ENCODE results near the gene DNPEP. TPM values are rescaled to one million over a fixed set of nuclear protein-coding genes. Genes with fewer than 3 reads are reported as not detected.

The DNPEP gene
- total RNA-seq, 1 donor from 2014 or later: 69.9 TPM

DNA sequence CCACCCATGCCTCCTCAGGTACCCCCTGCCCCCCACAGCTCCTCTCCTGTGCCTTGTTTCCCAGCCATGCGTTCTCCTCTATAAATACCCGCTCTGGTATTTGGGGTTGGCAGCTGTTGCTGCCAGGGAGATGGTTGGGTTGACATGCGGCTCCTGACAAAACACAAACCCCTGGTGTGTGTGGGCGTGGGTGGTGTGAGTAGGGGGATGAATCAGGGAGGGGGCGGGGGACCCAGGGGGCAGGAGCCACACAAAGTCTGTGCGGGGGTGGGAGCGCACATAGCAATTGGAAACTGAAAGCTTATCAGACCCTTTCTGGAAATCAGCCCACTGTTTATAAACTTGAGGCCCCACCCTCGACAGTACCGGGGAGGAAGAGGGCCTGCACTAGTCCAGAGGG lies 29.7 kb upstream of the DNPEP start:
- no peak for ATAC-seq
- Histone ChIP-seq H3K27me3 (peaks cover 35% of the 10 kb centered on the region), H3K4me3 (no peak overlapping the region), H3K9me3 (no peaks in the 10 kb centered on the region), H3K27ac (no peak overlapping the region), H3K4me1 (no peaks in the 10 kb centered on the region), H3K36me3 (no peaks in the 10 kb centered on the region)
- DNase-seq: no peak
- TF ChIP-seq, protein P1, sequence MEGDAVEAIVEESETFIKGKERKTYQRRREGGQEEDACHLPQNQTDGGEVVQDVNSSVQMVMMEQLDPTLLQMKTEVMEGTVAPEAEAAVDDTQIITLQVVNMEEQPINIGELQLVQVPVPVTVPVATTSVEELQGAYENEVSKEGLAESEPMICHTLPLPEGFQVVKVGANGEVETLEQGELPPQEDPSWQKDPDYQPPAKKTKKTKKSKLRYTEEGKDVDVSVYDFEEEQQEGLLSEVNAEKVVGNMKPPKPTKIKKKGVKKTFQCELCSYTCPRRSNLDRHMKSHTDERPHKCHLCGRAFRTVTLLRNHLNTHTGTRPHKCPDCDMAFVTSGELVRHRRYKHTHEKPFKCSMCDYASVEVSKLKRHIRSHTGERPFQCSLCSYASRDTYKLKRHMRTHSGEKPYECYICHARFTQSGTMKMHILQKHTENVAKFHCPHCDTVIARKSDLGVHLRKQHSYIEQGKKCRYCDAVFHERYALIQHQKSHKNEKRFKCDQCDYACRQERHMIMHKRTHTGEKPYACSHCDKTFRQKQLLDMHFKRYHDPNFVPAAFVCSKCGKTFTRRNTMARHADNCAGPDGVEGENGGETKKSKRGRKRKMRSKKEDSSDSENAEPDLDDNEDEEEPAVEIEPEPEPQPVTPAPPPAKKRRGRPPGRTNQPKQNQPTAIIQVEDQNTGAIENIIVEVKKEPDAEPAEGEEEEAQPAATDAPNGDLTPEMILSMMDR (IDR thresholded peaks at IDR 0.05): no peak
- intact Hi-C loops (cut with DNase I): no loop called here

GRCh38 chr2:219416938-219417337 lies 29.2 kb upstream of the DNPEP start:
- Histone ChIP-seq H3K36me3 (no peaks in the 10 kb centered on the region), H3K27ac (no peak overlapping the region), H3K4me1 (no peaks in the 10 kb centered on the region), H3K9me3 (no peaks in the 10 kb centered on the region), H3K4me3 (no peak overlapping the region), H3K27me3 (peaks cover 35% of the 10 kb centered on the region)
- ATAC-seq (no peak), DNase-seq (no peak)
- intact Hi-C loops (cut with DNase I): no loop called here
- TF ChIP-seq, protein P1 (IDR thresholded peaks at IDR 0.05): no peak

DNA sequence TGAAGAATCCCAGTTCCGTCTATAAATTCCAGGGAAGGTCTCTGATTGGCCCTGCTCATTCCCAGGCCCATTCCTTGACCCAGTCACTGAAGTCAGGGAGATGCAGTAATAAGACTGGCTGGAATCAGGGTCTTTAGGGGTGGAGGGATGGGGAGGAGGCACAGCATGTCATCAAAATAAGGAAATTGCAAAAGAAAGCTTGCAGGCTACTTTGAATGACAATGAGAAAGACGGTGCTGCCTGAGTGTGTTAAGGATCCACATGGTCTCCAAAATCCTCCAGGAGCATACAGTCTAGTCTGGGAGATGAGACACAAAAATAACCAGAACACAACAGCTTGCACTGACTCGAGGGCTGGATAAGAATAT lies 28.5 kb upstream of the DNPEP start:
- H3K4me3 ChIP-seq: no peak overlapping the region
- H3K27ac ChIP-seq: no peak overlapping the region
- TF ChIP-seq, protein P1 (IDR thresholded peaks at IDR 0.05): no peak
- DNase-seq (no peak), ATAC-seq (no peak)
- H3K9me3 ChIP-seq: no peaks in the 10 kb centered on the region
- intact Hi-C loops (cut with DNase I): no loop called here
- H3K27me3 ChIP-seq: peaks cover 35% of the 10 kb centered on the region
- no peaks in the 10 kb centered on the region for H3K4me1 ChIP-seq
- H3K36me3 ChIP-seq: no peaks in the 10 kb centered on the region

DNA sequence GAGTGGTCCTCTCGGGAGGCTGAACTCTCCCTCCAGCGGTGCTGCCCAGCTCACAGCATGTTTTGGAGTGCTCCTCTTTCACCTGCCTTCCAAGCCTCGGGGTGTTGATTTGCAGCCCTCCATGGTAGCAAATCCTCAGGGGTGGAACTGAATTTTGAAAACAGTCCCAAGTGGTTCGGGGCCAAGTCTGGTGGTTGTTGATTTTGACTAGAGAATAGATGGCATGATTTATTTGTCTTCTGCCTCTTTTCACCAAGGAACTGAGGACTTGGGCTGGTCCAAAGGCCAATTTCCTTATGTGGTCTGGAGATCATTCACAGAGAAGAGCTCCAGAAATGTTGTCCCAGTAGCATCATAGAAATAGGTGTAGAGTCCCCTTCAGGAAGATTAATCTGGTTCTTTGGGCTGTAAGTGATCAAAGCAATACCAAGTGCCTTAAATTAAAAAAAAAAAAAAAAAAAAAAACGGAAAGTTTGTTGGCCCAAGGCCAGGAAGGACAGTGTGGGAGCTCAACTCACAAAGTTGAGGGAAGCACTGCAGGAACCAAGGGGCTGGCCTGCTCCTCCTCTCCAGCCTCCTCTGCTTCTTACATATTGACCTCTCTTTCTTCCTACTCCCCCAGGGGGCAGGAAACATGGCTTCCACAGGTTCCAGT lies 28.0 kb upstream of the DNPEP start:
- no peaks in the 10 kb centered on the region for H3K4me1 ChIP-seq
- intact Hi-C loops (cut with DNase I): no loop called here
- peaks cover 35% of the 10 kb centered on the region for H3K27me3 ChIP-seq
- TF ChIP-seq, protein P1 (IDR thresholded peaks at IDR 0.05): no peak
- H3K36me3 ChIP-seq: no peaks in the 10 kb centered on the region
- no peak for ATAC-seq
- H3K27ac ChIP-seq: no peak overlapping the region
- H3K9me3 ChIP-seq: no peaks in the 10 kb centered on the region
- H3K4me3 ChIP-seq: no peak overlapping the region
- DNase-seq: no peak

DNA sequence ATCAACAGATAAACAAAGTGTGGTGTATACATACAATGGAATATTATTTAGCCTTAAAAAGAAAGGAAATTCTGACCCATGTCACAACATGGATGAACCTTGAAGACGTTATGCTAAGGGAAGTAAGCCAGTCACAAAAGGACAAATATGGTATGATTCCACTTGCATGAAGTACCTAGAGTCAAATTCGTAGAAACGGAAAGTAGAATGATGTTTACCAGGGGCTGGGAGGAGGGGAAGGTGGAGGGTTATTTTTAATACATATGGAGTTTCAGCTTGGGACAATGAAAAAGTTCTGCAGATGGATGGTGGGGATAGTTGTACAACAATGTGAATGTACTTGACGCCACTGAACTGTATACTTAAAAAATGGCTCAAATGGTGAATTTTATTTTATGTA lies 27.1 kb upstream of the DNPEP start:
- Histone ChIP-seq H3K36me3 (no peaks in the 10 kb centered on the region), H3K27ac (no peak overlapping the region), H3K4me1 (no peaks in the 10 kb centered on the region), H3K4me3 (no peak overlapping the region), H3K27me3 (peaks cover 35% of the 10 kb centered on the region), H3K9me3 (no peaks in the 10 kb centered on the region)
- DNase-seq (no peak), ATAC-seq (no peak)
- TF ChIP-seq, protein P1 (IDR thresholded peaks at IDR 0.05): no peak
- intact Hi-C loops (cut with DNase I): no loop called here

DNA sequence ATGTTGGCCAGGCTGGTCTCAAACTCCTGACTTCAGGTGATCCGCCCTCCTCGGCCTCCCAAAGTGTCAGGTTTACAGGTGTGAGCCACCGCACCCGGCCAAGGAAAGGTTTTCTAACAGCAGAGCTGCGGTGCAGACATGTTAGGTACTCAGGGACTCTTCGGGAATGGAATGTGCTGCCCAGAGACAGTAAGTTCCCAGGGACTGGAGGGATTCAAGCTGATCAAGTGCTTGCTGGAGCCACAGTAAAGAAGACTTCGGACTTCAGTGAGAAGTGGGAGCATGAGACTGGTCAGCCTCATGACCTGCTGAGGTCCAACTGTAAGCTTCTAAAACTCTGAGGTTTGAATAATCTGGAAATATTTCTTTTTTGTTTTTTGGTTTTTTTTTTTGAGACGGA lies 22.7 kb upstream of the DNPEP start:
- H3K4me1 ChIP-seq: no peaks in the 10 kb centered on the region
- intact Hi-C loops (cut with DNase I): no loop called here
- H3K4me3 ChIP-seq: no peak overlapping the region
- no peak overlapping the region for H3K27ac ChIP-seq
- H3K36me3 ChIP-seq: no peaks in the 10 kb centered on the region
- H3K27me3 ChIP-seq: peaks cover 15% of the 10 kb centered on the region
- no peak for DNase-seq
- TF ChIP-seq, protein P1 (IDR thresholded peaks at IDR 0.05): no peak
- H3K9me3 ChIP-seq: no peaks in the 10 kb centered on the region
- no peak for ATAC-seq

All from upper lobe of right lung (tissue), 1 donor.